Neural crest cell (in vitro differentiated cells): ENCODE data around the gene CDC20. TPM values are rescaled to one million over a fixed set of nuclear protein-coding genes. Genes with fewer than 3 reads are reported as not detected.
"Not testable (repeated sequence)": the region's sequence is repeated elsewhere in the genome, so short reads cannot be mapped to it uniquely, and the experiment has no call there.

Experiments
- DNase-seq: peaks from one replicate; pipeline ENCODE4 v3.0.0; 2021; ENCODE audit warnings: low read depth, mixed read lengths, low spot score
- H3K27ac Mint-ChIP-seq: one replicate; pipeline ENCODE4 v1.8.0; 2021; ENCODE audit warnings: mild to moderate bottlenecking, mixed read lengths; ENCODE audit not compliant: unreplicated experiment
- H3K27me3 Mint-ChIP-seq: 2 replicates; pipeline ENCODE4 v1.8.0; 2021; ENCODE audit warnings: low read depth, mild to moderate bottlenecking, mixed read lengths
- H3K36me3 Mint-ChIP-seq: 2 replicates; pipeline ENCODE4 v1.8.0; 2021; ENCODE audit warnings: low read depth, mild to moderate bottlenecking, mixed read lengths
- H3K4me1 Mint-ChIP-seq: 2 replicates; pipeline ENCODE4 v1.8.0; 2021; ENCODE audit warnings: mixed read lengths
- H3K4me3 Mint-ChIP-seq: one replicate; pipeline ENCODE4 v1.8.0; 2021; ENCODE audit warnings: mild to moderate bottlenecking, mixed read lengths
- H3K9me3 Mint-ChIP-seq: 2 replicates; pipeline ENCODE4 v1.8.0; 2021; ENCODE audit warnings: mixed read lengths
- CTCF ChIP-seq: fragments of 200-600 bp; sonication (generic); conservative IDR thresholded peaks from 2 replicates; pipeline ENCODE4 v1.5.0; 2021; ENCODE audit warnings: antibody characterized with exemption, mild to moderate bottlenecking
- total RNA-seq: library from RNA; stranded (reverse); gene quantifications from 2 replicates; pipeline ENCODE4 v1.2.1, GENCODE V29; 2021

Gene CDC20
- total RNA-seq, 1 donor from 2014 or later: 196 TPM

DNA sequence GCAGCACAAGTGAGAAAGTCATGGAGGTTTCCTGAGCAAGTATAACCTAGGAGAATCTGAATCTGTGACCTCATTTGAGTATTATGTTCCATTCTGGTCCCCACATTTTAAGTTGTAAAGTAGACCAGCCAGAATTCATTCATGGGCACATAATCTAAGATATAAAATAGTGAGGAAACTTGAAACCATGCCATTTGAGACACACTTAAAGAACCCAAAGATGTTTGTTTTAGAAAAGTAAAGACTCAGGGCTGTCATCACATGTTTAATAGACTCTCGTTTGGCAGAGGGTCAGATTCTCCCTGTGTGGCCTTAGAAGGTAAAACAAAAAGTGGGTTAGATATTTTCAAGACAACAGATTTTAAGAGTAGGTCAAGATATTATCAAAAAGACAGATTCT is 37.3 kb downstream of the CDC20 start:
- DNase-seq: no peak
- Mint-ChIP-seq H3K4me3 (no peak overlapping the region), H3K27me3 (no peaks in the 10 kb centered on the region), H3K27ac (no peak overlapping the region), H3K9me3 (no peaks in the 10 kb centered on the region), H3K4me1 (no peaks in the 10 kb centered on the region), H3K36me3 (peaks cover 2% of the 10 kb centered on the region)
- no peak for TF ChIP-seq CTCF

DNA sequence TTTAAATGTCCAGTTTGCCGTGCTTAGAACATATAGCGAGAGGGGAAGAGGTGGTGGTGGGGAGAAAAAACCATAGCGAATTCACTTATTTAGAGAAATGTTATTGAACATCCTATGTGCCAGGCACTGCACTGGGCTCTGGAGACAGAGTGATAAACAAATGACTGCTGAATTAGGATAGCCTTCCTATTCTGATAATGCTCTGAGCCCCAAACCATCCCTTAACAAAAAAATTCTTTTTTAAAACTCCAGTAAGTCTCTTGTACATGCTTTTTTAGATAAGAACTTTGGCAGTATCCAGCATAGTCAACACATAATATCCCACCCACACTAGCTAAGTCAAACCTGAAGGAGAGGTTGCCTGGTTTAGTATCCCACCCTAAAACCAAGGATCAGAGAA is 39.4 kb downstream of the CDC20 start:
- no peaks in the 10 kb centered on the region for H3K27me3 Mint-ChIP-seq
- H3K4me3 Mint-ChIP-seq: no peak overlapping the region
- TF ChIP-seq CTCF: no peak
- no peaks in the 10 kb centered on the region for H3K4me1 Mint-ChIP-seq
- no peaks in the 10 kb centered on the region for H3K9me3 Mint-ChIP-seq
- H3K27ac Mint-ChIP-seq: no peak overlapping the region
- peaks cover 2% of the 10 kb centered on the region for H3K36me3 Mint-ChIP-seq
- DNase-seq: no peak

DNA sequence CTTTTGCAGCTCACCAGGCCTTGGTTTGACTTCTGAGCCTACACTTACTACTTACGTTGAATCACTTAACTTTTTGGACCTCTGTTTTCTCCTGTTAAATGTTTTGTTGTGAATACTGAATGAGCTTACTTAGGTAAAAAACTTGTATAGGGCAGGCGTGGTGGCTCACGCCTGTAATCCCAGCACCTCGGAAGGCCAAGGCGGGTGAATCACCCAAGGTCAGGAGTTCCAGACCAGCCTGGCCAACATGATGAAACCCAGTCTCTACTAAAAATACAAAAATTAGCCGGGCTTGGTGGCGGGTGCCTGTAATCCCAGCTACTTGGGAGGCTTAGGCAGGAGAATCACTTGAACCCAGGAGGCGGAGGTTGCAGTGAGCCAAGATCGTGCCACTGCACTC is 41.7 kb downstream of the CDC20 start:
- H3K9me3 Mint-ChIP-seq, H3K27me3 Mint-ChIP-seq, DNase-seq, H3K36me3 Mint-ChIP-seq, H3K4me1 Mint-ChIP-seq, H3K27ac Mint-ChIP-seq, H3K4me3 Mint-ChIP-seq: not testable (repeated sequence)

DNA sequence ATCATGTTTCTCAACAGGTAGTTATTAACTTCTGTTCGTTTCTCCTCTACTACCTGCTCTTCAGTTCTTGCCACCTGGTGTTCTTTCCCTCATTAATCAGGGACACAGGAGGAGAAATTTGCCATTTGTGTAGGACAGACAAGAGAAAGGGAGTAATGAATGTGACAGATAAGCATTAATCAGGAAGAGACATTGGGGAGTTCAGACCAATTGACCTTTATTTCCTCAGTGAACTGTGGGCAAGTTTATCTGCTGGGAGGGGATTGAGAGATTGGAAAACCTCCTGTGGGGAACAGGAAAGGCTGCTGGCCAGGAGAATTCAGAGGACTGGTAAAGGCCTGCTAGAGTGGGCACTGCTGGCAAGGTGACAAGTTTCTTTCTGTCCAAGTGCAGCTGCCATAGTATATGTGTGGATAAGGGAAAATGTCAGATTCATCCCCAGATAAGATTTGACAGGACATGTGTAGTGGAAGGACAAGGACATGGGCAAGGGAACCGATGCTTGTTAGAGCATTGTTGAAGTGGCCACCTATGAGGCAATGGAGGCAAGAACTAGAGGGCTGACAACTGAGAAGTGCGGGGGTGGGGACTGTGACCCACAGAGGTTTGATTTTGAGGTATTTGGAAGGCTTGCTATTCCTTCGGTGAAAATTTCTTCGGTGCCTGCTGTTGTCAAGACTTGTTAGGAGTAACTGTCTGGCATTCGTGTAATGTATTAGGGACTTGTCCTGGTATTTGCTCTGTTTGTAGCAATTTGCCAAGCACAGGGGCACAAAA is 43.5 kb downstream of the CDC20 start:
- DNase-seq: no peak
- Mint-ChIP-seq H3K4me1 (no peaks in the 10 kb centered on the region), H3K36me3 (peaks cover 8% of the 10 kb centered on the region), H3K27ac (no peak overlapping the region), H3K27me3 (no peaks in the 10 kb centered on the region), H3K4me3 (no peak overlapping the region), H3K9me3 (no peaks in the 10 kb centered on the region)
- TF ChIP-seq CTCF: no peak

- Mint-ChIP-seq H3K4me3 (no peak overlapping the region), H3K27me3 (no peaks in the 10 kb centered on the region), H3K9me3 (no peaks in the 10 kb centered on the region), H3K4me1 (no peaks in the 10 kb centered on the region), H3K36me3 (peaks cover 12% of the 10 kb centered on the region), H3K27ac (peak overlapping the region; percentile 23)
- TF ChIP-seq CTCF: no peak
- no peak for DNase-seq
These were observed 45.6 kb downstream of the CDC20 start for GRCh38 chr1:43404353-43404752.

DNA sequence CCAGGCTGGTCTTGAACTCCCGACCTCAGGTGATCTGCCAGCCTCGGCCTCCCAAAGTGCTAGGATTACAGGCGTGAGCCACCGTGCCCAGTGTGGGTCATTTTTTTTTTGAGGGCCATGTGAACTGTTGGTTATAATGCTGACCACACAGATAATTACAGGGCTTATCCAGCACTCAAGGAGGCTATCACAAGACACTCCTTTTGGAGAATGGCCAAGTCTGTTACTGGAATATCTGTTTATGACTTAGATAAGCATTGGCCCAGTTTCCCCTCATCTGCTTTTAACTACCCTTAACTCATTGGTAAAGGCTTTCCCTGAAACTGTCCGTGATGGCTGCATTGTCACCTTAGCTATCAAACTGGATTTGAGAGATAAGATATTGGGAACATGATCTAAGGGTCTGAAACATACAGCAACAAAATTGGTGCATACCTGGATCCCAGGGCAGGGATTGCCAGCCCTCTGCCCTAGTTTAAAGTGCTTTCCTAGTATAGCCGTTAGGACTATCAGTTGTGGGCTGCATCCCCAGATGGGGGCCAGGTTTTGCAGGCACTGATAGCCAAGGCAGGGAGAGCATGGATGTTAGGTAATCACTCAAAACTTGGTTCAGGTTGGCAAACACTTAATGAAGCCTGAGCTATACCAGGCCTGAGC is 46.6 kb downstream of the CDC20 start:
- Mint-ChIP-seq H3K36me3 (peaks cover 16% of the 10 kb centered on the region), H3K27me3 (no peaks in the 10 kb centered on the region), H3K4me1 (no peaks in the 10 kb centered on the region), H3K9me3 (no peaks in the 10 kb centered on the region), H3K27ac (no peak overlapping the region), H3K4me3 (no peak overlapping the region)
- DNase-seq: no peak
- no peak for TF ChIP-seq CTCF
